Body of pancreas (tissue), 4 donors: ENCODE results near the gene HEMGN. TPM values are rescaled to one million over a fixed set of nuclear protein-coding genes. Genes with fewer than 3 reads are reported as not detected.
A peak's percentile ranks its signal among the peaks of the same experiment; 100 is the strongest.
"Not testable (repeated sequence)": the region's sequence is repeated elsewhere in the genome, so short reads cannot be mapped to it uniquely, and the experiment has no call there.

Experiments used
- ATAC-seq: fragments of 150-250 bp; one replicate; pipeline ENCODE4 v1.9.1; 2016
- DNase-seq, 4 donors: peaks; one replicate each; pipeline ENCODE4 v3.0.0-alpha.2; 2019
- H3K27ac ChIP-seq, 4 donors: fragments of 200-600 bp; sonication (generic); 1 replicate in 3 of 4; 2 replicates in 1 of 4; pipeline versions ENCODE4 v1.5.1 to v1.6.1; 2016 to 2019; ENCODE audit warnings: mild to moderate bottlenecking in 1 of 4, mixed read lengths in 1 of 4, moderate library complexity in 1 of 4
- H3K27me3 ChIP-seq, 2 donors: fragments of 200-600 bp; sonication (generic); one replicate each; pipeline ENCODE4 v1.6.0; 2016; ENCODE audit warnings: mild to moderate bottlenecking in 1 of 2
- H3K36me3 ChIP-seq, 2 donors: fragments of 200-600 bp; sonication (generic); replicated peaks in 1 of 2; 2 replicates each; pipeline ENCODE4 v1.5.1; 2016; ENCODE audit warnings: low read depth in 2 of 2; ENCODE audit not compliant: insufficient read depth in 1 of 2
- H3K4me1 ChIP-seq: fragments of 200-600 bp; sonication (generic); one replicate; pipeline ENCODE4 v1.6.0; 2016
- H3K4me3 ChIP-seq, 2 donors: fragments of 200-600 bp; sonication (generic); 1 replicate in 1 of 2; 2 replicates in 1 of 2; pipeline ENCODE4 v1.5.1; 2016 to 2019
- H3K9me3 ChIP-seq, 3 donors: fragments of 200-600 bp; sonication (generic); 1 replicate in 2 of 3; 2 replicates in 1 of 3; pipeline ENCODE4 v1.5.1; 2016
- CTCF ChIP-seq, 7 experiments: fragments of 450-650 bp in 4 of 7; fragments of 200-600 bp in 3 of 7; sonication (generic) in 3 of 7; IDR thresholded peaks; one replicate each; pipeline ENCODE4 v1.5.1; 2016 to 2019; ENCODE audit warnings: antibody characterized with exemption in 7 of 7
- POLR2A ChIP-seq, 3 donors: fragments of 450-650 bp; IDR thresholded peaks; one replicate each; pipeline ENCODE4 v1.6.1; 2016; ENCODE audit warnings: antibody characterized with exemption in 3 of 3, mild to moderate bottlenecking in 2 of 3
- WGBS, 2 donors: methylation state at CpG; one replicate each; pipeline ENCODE4 v1.1.5; 2017; 5-methylcytosine and 5-hydroxymethylcytosine counted together
- intact Hi-C: fragments of 100-400 bp; cut with DNase I; formaldehyde crosslinking; loops from one replicate; pipeline ENCODE4 v1.15.1; 2023
- total RNA-seq, 2 donors: library from RNA; depleted of rRNA; stranded (reverse); fragments of >200 nt; gene quantifications; one replicate each; pipeline ENCODE4 v1.1.0, GENCODE V29; 2016

Gene HEMGN
- total RNA-seq, 2 donors from 2014 or later, result not detected

DNA sequence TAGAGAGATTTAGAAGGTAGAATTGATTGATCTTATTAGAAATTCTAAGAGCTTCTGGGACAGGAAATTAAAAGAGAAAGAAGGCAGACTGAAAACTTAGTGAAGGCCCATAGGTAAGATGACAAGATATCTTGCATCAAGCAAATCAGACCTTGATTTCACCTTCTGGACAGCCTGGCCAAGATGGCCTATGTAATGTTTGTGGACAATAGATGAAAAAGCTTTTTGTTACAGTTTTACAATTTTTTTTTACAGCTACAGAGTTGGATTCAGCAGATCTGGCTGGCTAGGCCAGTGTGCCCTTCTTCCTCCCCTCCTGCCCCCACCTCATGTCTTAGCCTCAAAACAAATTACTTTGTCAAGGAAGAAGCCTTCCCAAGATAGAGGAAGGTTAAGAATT, 21.6 kb upstream of the HEMGN start:
- no peak for ATAC-seq
- Histone ChIP-seq H3K27me3 (no peaks in the 10 kb centered on the region), H3K9me3 (no peaks in the 10 kb centered on the region), H3K36me3 (no peaks in the 10 kb centered on the region), H3K27ac (no peak overlapping the region), H3K4me3 (no peak overlapping the region), H3K4me1 (no peaks in the 10 kb centered on the region)
- DNase-seq, result no peak
- no peak for TF ChIP-seq POLR2A (IDR thresholded peaks at IDR 0.05)
- no peak for TF ChIP-seq CTCF (IDR thresholded peaks at IDR 0.05)
- intact Hi-C loops, result no loop called here

DNA sequence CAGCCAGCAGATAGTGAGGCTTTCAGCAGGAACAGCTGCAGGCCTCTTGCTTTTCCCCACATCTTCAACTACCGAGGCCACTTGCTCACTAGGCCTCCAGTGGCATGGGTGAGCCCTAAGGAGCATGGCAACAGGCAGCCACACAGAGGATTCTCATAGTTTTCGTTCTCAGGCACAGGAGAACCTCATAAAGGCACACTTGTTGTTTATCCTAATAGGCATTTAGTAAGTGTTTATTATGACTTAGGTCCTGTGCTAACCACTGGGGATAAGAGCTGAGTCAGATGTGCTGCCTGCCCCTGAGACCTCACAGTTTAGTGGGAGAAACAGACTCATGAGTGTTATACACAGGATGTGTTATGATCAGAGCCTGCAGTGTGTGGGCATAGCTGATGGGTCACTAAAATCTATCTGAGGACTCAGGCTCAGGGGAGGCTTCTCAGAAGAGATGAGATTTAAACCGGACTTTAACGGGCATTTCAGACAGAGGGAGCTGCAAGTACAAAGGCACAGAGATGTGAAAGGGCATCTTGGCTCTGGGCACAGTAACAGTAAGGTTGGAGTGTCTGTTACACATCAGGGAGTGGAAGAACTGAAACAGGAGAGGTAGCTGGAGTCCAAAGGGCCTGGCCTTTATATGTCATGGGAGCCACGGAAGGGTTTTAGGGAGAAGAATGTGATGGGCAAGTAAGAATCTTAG, 21.0 kb upstream of the HEMGN start:
- Histone ChIP-seq H3K9me3 (no peaks in the 10 kb centered on the region), H3K27ac (no peak overlapping the region), H3K36me3 (no peaks in the 10 kb centered on the region), H3K4me1 (no peaks in the 10 kb centered on the region), H3K4me3 (no peak overlapping the region), H3K27me3 (no peaks in the 10 kb centered on the region)
- intact Hi-C loops, result no loop called here
- ATAC-seq (no peak), DNase-seq (no peak)
- WGBS, 2 donors, result 53 to 66% methylated on average over 5 of the region's 5 CpGs
- no peak for TF ChIP-seq POLR2A (IDR thresholded peaks at IDR 0.05)
- no peak for TF ChIP-seq CTCF (IDR thresholded peaks at IDR 0.05)

DNA sequence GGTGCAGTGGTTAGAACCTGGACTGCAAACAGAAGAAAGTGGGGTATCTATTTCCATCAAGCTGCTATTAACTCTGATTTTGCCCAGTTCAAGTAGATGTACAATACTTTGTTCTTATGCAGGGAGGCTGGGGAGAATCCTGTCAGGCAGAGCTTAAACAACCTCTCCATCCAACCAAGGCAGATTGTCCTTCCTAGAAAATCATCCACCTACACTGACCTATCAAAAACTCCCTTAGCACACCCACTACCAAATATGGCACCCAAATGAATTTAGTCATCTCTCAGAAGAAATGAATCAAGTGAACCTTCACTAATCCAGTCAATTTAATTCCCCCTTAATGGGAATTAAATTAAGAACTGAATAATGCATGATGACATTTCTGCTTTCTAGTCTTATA, 18.4 kb upstream of the HEMGN start:
- DNase-seq, result no peak
- Histone ChIP-seq H3K36me3 (no peaks in the 10 kb centered on the region), H3K4me3 (no peak overlapping the region), H3K27ac (no peak overlapping the region), H3K4me1 (no peaks in the 10 kb centered on the region), H3K9me3 (no peaks in the 10 kb centered on the region), H3K27me3 (no peaks in the 10 kb centered on the region)
- TF ChIP-seq CTCF (IDR thresholded peaks at IDR 0.05) (no peak), POLR2A (IDR thresholded peaks at IDR 0.05) (no peak)
- ATAC-seq, result no peak
- intact Hi-C loops, result no loop called here

GRCh38 chr9:97954550-97954989, 16.6 kb upstream of the HEMGN start:
- no peaks in the 10 kb centered on the region for H3K27me3 ChIP-seq
- no peaks in the 10 kb centered on the region for H3K4me1 ChIP-seq
- no peak overlapping the region for H3K4me3 ChIP-seq
- intact Hi-C loops, result no loop called here
- TF ChIP-seq CTCF (IDR thresholded peaks at IDR 0.05) (peak; percentile 28 to 64 (median 55)), POLR2A (IDR thresholded peaks at IDR 0.05) (no peak)
- peak; percentile 78 for ATAC-seq
- H3K9me3 ChIP-seq, result no peaks in the 10 kb centered on the region
- H3K27ac ChIP-seq, result no peak overlapping the region
- no peaks in the 10 kb centered on the region for H3K36me3 ChIP-seq
- DNase-seq, result peak; percentile 50 to 69 (median 60)

GRCh38 chr9:97950873-97951272, 12.9 kb upstream of the HEMGN start:
- H3K9me3 ChIP-seq, H3K27me3 ChIP-seq, intact Hi-C loops, H3K4me3 ChIP-seq, ATAC-seq, H3K36me3 ChIP-seq, DNase-seq, H3K27ac ChIP-seq, H3K4me1 ChIP-seq: not testable (repeated sequence)
- 87 to 90% methylated on average over 5 of the region's 5 CpGs for WGBS, 2 donors

DNA sequence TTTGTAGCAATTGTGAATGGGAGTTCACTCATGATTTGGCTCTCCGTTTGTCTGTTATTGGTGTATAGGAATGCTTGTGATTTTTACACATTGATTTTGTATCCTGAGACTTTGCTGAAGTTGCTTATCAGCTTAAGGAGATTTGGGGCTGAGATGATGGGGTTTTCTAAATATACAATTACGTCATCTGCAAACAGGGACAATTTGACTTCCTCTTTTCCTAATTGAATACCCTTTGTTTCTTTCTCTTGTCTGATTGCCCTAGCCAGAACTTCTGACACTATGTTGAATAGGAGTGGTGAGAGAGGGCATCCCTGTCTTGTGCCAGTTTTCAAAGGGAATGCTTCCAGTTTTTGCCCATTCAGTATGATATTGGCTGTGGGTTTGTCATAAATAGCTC, 9.1 kb upstream of the HEMGN start:
- H3K4me3 ChIP-seq, DNase-seq, H3K9me3 ChIP-seq, H3K4me1 ChIP-seq, ATAC-seq, H3K36me3 ChIP-seq, intact Hi-C loops, H3K27ac ChIP-seq, H3K27me3 ChIP-seq: not testable (repeated sequence)
- 36 to 56% methylated on average over 2 of the region's 2 CpGs for WGBS, 2 donors

GRCh38 chr9:97945470-97945869, 7.5 kb upstream of the HEMGN start:
- WGBS, 2 donors, result 69 to 77% methylated on average over 2 of the region's 2 CpGs

More at GRCh38 chr9:97945470-97945869, 7.5 kb upstream of the HEMGN start:
- H3K4me1 ChIP-seq, H3K4me3 ChIP-seq, H3K9me3 ChIP-seq, H3K27me3 ChIP-seq, DNase-seq, H3K27ac ChIP-seq, H3K36me3 ChIP-seq, ATAC-seq, intact Hi-C loops: not testable (repeated sequence)
